ENCODE results near the gene PECR.

DNA sequence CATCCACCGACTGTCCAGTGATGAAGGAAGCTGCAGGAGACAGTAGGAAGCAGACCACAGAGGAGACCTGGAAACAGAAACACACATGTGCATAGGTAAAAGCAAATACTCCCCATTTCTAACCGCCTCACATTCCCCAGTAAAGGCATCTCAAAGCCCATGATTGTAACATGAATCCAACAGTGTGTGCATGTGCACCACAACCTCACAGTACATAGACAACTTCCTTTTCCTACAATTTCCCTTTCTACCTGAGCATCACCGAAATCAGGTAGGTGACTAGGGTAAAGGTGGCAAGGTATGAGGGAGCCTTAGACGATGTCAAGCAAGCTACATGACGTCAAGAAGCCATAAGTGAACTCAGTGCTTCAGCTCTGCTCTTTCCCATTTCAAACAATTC lies 37.7 kb downstream of the PECR start:
- no peak for TF ChIP-seq ELF4 (CRISPR knock-in tag; IDR thresholded peaks at IDR 0.05; ENCODE audit: low read depth)
- TF ChIP-seq CREB1 (CRISPR knock-in tag; IDR thresholded peaks at IDR 0.05): no peak
- TF ChIP-seq NR3C1 (CRISPR knock-in tag; conservative IDR thresholded peaks at IDR 0.05; ENCODE audit: low read depth): no peak
- no peak for TF ChIP-seq ZNF423 (CRISPR knock-in tag; IDR thresholded peaks at IDR 0.05)
- no peak for TF ChIP-seq ZBTB21 (CRISPR knock-in tag; IDR thresholded peaks at IDR 0.05; ENCODE audit: borderline replicate concordance)
- TF ChIP-seq TCF7 (CRISPR knock-in tag; IDR thresholded peaks at IDR 0.05; ENCODE audit: low read depth): no peak
- no peak for TF ChIP-seq ETV6 (CRISPR knock-in tag; IDR thresholded peaks at IDR 0.05)
- TF ChIP-seq, protein P1, sequence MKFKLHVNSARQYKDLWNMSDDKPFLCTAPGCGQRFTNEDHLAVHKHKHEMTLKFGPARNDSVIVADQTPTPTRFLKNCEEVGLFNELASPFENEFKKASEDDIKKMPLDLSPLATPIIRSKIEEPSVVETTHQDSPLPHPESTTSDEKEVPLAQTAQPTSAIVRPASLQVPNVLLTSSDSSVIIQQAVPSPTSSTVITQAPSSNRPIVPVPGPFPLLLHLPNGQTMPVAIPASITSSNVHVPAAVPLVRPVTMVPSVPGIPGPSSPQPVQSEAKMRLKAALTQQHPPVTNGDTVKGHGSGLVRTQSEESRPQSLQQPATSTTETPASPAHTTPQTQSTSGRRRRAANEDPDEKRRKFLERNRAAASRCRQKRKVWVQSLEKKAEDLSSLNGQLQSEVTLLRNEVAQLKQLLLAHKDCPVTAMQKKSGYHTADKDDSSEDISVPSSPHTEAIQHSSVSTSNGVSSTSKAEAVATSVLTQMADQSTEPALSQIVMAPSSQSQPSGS (CRISPR knock-in tag; IDR thresholded peaks at IDR 0.05; ENCODE audit: borderline replicate concordance, low read depth): no peak
- no peak for TF ChIP-seq ZNF512 (CRISPR knock-in tag; IDR thresholded peaks at IDR 0.05; ENCODE audit: borderline replicate concordance)
- no peak for TF ChIP-seq CTCF (IDR thresholded peaks at IDR 0.05)
- TF ChIP-seq, protein P2, sequence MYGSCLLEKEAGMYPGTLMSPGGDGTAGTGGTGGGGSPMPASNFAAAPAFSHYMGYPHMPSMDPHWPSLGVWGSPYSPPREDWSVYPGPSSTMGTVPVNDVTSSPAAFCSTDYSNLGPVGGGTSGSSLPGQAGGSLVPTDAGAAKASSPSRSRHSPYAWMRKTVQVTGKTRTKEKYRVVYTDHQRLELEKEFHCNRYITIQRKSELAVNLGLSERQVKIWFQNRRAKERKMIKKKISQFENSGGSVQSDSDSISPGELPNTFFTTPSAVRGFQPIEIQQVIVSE (CRISPR knock-in tag; IDR thresholded peaks at IDR 0.05; ENCODE audit: borderline replicate concordance): no peak
- TF ChIP-seq STAT6 (CRISPR knock-in tag; conservative IDR thresholded peaks at IDR 0.05; ENCODE audit: low read depth): no peak
- TF ChIP-seq NFYB (CRISPR knock-in tag; conservative IDR thresholded peaks at IDR 0.05; ENCODE audit: low read depth): no peak
